Muscle of arm (tissue), 14 donors: Measurements from ENCODE around the gene ZNF566. TPM values are rescaled to one million over a fixed set of nuclear protein-coding genes. Genes with fewer than 3 reads are reported as not detected.
A peak's percentile ranks its signal among the peaks of the same experiment; 100 is the strongest.
"Not testable (repeated sequence)": the region's sequence is repeated elsewhere in the genome, so short reads cannot be mapped to it uniquely, and the experiment has no call there.

Experiments
- DNase-seq: peaks from one replicate; pipeline ENCODE4 v3.0.0-alpha.2; 2013
- long read RNA-seq, 11 donors: transcript quantifications; one replicate each; lab custom pipeline, GENCODE V29; 2026
- polyA plus RNA-seq, 12 donors: library from polyadenylated mRNA; unstranded; fragments of 120-200 nt; gene quantifications; one replicate each; pipeline ENCODE4 v1.2.1, GENCODE V29; 2013; ENCODE audit not compliant: insufficient read length in 12 of 12

Gene ZNF566
- polyA plus RNA-seq, result 10 to 100 TPM in 9 of 12 donors, 1 to 10 TPM in 2, not detected in 1; 9.2 to 18.4 (median 10.8) TPM
- long read RNA-seq, donor 1, partial matches to known transcripts, result 0 of 1 reads
- long read RNA-seq, donor 1, other reads (novel, unspliced or antisense), result 0 of 1 reads
- long read RNA-seq, donor 2, partial matches to known transcripts, result 0 of 2 reads
- long read RNA-seq, donor 2, other reads (novel, unspliced or antisense), result 0 of 2 reads
- long read RNA-seq, donor 3, partial matches to known transcripts, result 0 of 1 reads
- long read RNA-seq, donor 3, other reads (novel, unspliced or antisense), result 0 of 1 reads
- long read RNA-seq, donor 4, partial matches to known transcripts, result 0 of 1 reads
- long read RNA-seq, donor 4, other reads (novel, unspliced or antisense), result 0 of 1 reads
- long read RNA-seq, donor 5, result 0 reads
- long read RNA-seq, donor 6, partial matches to known transcripts, result 0 of 1 reads
- long read RNA-seq, donor 6, other reads (novel, unspliced or antisense), result 0 of 1 reads
- long read RNA-seq, donor 7, partial matches to known transcripts, result 0 of 1 reads
- long read RNA-seq, donor 7, other reads (novel, unspliced or antisense), result 0 of 1 reads
- long read RNA-seq, donor 8, partial matches to known transcripts, result 0 of 3 reads
- long read RNA-seq, donor 8, other reads (novel, unspliced or antisense), result 0 of 3 reads
- long read RNA-seq, donor 9, result 0 reads
- long read RNA-seq, donor 10, partial matches to known transcripts, result 0 of 4 reads
- long read RNA-seq, donor 10, other reads (novel, unspliced or antisense), result 0 of 4 reads
- long read RNA-seq, donor 11, partial matches to known transcripts, result 8 of 10 reads
- long read RNA-seq, donor 11, other reads (novel, unspliced or antisense), result 0 of 10 reads

GRCh38 chr19:36489118-36489919 lies at the start of gene ZNF566:
Gene ZNF566 (minus strand): TSS chr19:36489561. CDS start chr19:36476557, 13,004 bp downstream.
- DNase-seq, result peak; percentile 95

DNA sequence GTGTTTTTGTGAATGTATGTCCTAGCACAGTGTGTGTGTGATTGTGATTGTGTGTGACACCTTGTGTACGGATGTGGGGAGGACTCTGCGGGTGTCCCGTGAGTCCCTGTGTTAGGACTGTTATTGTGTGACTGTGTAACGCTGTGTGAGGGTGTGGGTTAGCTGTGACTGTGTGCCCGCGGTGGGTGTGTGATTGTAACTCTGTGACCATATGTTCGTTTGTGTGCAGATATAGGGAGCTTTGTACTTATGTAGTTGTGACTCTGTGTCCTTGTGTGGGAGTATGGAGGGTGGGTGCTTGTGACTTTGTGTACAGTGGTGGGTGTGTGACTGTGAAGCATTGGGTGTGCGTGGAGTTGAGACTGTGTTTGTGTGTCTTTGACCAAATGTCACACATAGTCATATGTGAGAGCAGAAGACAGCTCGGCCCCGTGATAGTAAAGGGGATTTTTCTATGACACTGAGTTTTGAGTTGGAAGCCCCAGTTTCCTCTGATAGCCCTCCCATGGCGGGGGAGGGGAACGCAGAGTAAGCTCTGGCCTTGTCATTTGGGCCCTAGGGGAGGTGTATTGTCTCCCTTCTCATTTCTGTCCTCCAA lies 39.7 kb upstream of the ZNF566 start:
- no peak for DNase-seq

DNA sequence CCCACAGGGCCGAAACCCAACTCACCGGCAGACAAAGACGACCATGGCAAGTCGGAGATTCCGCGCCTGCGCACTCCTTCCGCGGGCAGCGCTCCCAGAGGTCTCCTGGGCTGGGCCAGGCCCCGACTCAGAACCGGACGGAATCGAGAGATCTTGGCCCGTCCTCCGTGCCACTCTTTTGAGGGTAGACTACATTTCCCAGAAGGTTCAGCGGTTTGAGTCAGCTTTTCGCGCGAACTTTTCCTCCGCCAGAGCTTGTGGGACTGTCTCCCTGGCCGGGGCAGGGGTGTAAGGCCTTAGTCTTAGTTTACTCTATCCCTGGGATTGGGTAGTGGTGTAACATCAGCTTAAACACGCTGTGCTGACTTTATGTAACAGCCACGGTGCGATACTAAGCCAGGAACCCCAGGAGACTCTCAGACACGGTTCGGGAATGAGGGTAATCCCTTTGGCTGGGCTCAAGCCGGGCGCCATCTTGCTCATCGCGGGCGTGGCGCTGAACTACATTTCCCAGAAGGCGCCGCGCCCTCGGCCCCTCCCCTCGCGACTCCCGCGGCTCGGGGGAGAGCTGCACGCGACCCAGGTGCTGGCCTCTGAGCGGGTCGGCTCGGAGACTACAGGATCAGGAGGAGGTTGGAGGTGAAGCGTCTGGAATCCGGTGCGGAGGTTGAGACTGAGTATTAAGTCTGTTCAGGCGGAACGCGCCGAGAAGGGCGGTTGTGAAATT lies 39.0 kb upstream of the ZNF566 start, which contains the start of gene ZNF260:
ZNF260 (minus strand) TSS at position 78 of the 727 bp plus-strand sequence. CDS start 13,033 bp downstream, outside the sequence.
- peak; percentile 97 for DNase-seq

DNA sequence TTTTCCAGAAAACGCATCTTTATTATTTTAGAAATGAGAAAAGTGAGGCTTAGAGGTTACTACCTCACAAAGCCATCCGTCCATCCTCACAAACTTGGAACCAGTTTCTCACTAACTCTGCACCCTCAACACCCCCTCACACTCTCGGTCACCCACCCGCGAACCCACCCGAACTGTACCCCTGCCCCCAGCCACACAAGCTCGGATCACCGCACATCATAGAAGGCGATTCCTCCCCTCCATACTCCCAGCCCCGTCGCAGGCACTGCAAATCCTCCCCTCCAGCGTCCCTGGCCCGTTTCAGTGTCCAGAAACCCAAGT lies 38.5 kb upstream of the ZNF566 start:
- no peak for DNase-seq

DNA sequence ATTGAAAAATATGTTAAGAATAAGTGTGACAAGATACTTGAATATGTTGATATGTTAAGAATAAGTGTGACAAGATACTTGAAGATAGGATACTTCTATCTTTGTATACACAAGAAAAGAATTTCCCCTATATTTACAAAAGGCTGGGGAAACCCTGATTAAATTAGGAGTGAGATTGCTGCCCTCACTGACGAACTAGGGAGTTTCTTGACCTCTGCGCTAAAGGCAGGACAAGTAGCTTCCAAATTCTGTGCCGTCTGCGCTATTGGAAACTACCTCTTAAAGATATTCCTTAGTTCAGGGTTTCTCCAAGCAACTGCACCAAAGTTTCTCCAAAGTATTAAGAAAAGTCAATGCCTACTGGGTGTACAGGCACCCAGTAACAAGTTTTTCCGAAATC lies 38.0 kb upstream of the ZNF566 start:
- peak; percentile 5 for DNase-seq

GRCh38 chr19:36526581-36526980 lies 37.2 kb upstream of the ZNF566 start:
- no peak for DNase-seq

- DNase-seq, result no peak
Observed at GRCh38 chr19:36524617-36525016, 35.3 kb upstream of the ZNF566 start.

- no peak for DNase-seq
Observed at GRCh38 chr19:36514012-36514612, 24.8 kb upstream of the ZNF566 start.

DNA sequence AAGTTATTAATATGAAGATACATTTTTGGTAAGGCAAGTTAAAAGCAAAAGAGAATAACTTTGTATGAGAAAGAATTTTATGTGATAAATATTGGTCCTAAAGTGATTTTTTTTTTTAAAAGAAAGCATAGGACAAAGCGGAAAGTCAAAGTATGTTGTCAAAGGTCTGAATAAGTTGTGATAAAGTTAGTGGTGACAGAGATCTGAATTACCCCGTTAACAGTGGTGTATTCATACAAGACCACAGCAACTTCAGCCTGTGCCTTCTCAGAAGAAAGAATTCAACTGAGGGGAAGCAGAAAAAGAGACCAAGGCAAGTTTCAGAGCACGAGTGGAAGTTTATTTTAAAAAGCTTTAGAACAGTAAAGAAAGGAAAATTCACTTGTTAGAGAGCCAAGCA lies 19.0 kb upstream of the ZNF566 start:
- DNase-seq, result no peak

DNA sequence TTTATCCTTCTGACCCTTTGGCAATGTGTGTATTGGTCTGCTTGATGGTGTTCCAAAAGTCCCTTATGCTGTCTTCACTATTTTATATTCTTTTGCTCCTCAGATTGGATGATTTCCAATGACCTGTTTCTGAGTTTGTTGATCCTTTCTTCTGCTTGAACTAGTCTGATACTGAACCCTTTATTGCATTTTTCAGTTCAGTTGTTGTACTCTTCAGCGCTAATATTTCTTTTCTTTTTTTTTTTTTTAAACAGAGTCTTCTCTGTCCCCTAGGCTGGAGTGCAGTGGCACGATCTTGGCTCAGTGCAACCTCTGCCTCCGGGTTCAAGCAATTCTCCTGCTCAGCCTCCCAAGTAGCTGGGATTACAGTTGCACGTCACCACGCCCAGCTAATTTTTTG lies 12.6 kb upstream of the ZNF566 start:
- no peak for DNase-seq

DNA sequence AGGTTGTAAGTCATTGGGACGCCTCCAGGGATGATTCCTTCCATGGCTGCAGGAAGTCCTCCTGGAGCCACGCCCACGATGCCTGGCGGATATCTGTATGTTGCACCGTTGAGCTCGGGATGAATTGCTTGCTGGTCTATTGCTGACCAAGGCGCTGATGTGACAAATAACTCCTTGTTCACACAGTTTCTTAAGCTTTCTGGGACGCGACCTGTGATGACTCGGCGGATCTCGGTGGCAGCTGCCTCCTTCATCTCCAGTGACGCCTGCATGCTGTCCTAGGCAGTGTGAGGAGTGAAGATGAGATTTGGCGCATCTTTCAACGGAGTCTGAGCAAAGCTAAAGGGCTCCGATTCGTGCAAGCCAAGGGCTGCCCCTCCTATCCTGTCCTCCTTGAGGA lies 7.6 kb upstream of the ZNF566 start:
- no peak for DNase-seq

DNA sequence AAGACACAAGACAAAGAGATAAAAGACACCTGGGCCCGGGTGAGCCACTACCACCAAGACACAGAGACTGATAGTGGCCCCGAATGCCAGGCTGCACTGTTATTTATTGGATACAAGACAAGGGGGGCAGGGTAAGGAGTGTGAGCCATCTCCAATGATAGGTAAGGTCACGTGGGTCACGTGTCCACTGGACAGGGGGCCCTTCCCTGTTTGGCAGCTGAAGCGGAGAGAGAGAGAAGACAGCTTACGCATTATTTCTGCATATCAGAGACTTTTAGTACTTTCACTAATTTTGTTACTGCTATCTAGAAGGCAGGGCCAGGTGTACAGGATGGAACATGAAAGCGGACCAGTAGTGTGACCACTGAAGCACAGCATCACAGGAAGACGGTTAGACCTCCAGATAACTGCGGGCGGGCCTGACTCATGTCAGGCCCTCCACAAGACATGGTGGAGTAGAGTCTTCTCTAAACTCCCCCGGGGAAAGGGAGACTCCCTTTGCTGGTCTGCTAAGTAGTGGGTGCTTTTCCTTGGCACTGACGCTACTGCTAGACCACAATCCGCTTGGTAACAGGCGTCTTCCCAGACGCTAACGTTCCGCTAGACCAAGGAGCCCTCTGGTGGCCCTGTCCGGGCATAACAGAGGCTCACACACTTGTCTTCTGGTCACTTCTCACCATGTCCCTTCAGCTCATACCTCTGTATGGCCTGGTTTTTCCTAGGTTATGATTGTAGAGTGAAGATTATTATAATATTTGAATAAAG lies 3.5 kb upstream of the ZNF566 start:
- peak; percentile 29 for DNase-seq

- DNase-seq, result not testable (repeated sequence)
Observed at GRCh38 chr19:36490846-36491245, 1.5 kb upstream of the ZNF566 start.

- DNase-seq, result no peak
Observed at GRCh38 chr19:36489920-36490415, 607 bp upstream of the ZNF566 start.

GRCh38 chr19:36488846-36489117 lies 579 bp downstream of the ZNF566 start:
- DNase-seq, result peak; percentile 21

DNA sequence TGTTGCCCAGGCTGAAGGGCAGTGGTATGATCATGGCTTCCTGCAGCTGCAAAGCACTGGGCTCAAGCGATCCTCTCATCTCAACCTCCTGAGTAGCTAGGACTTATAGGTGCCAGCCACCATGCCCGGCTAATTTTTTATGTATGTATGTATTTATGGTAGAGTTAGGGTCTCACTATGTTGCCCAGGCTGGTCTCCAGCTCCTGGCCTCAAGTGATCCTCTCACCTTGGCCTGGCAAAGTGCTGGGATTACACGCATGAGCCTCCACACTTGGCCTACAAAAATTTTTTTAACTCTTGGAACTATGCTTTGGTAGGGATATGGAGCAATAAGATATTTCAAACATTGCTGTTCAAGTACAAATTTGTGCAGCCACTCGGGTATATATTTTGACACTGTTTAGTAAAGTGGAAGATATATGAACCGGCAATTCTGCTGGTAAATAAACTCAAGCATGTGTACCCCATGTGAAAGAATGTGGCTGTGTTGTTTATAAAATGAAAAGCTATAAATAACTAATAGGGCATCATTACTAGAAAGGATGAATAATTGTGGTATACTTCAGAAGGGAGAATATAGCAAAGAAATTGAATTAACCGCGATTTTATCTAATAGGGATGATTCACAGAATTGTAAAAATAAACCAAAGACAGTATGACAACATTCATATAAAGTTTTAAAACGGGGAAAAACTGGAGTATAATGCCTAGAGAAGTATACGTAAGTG lies 1.1 kb downstream of the ZNF566 start:
- DNase-seq, result no peak

- DNase-seq, result no peak
Observed at GRCh38 chr19:36483653-36484052, 5.7 kb downstream of the ZNF566 start.

GRCh38 chr19:36482876-36483275 lies 6.5 kb downstream of the ZNF566 start:
- DNase-seq, result no peak

DNA sequence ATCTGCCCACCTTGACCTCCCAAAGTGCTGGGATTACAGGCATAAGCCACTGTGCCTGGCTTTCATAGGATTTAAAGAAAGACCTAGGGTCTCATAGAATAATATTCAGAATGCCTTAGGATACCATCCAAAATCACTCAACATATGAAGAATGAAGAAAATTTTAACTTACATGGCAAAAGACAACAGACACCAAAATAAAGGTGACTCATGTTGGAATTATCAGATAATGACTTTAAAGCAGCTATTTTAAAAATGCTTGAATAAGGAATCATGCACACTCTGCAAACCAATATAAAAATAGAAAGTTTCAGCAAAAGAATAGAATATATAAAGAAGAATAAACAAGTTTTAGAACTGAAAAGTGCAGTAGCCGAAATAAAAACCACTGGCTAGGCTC lies 29.3 kb downstream of the ZNF566 start:
- no peak for DNase-seq
